H9 (cell line): ENCODE results near the gene RAI1. TPM values are rescaled to one million over a fixed set of nuclear protein-coding genes. Genes with fewer than 3 reads are reported as not detected.

Experiments
- DNase-seq: peaks from one replicate; pipeline ENCODE4 v3.0.0-alpha.2; 2017
- H2AFZ ChIP-seq: one replicate; pipeline ENCODE4 v1.6.1; 2013; ENCODE audit warnings: mild to moderate bottlenecking, low read length, control low read depth, moderate library complexity
- H2AK5ac ChIP-seq: 2 replicates; pipeline ENCODE4 v1.6.1; 2013; ENCODE audit warnings: low read length, control low read depth, mixed read lengths; ENCODE audit not compliant: insufficient read length
- H2BK120ac ChIP-seq: one replicate; pipeline ENCODE4 v1.6.1; 2013; ENCODE audit warnings: low read depth, mild to moderate bottlenecking, low read length, control low read depth, inconsistent platforms; ENCODE audit not compliant: poor library complexity, severe bottlenecking
- H2BK12ac ChIP-seq: 2 replicates; pipeline ENCODE4 v1.6.1; 2013; ENCODE audit warnings: low read length, control low read depth, mixed read lengths, low read depth; ENCODE audit not compliant: insufficient read length
- H2BK15ac ChIP-seq: 2 replicates; pipeline ENCODE4 v1.6.1; 2013; ENCODE audit warnings: low read depth, low read length, control low read depth
- H2BK20ac ChIP-seq: one replicate; pipeline ENCODE4 v1.6.1; 2013; ENCODE audit warnings: low read depth, mild to moderate bottlenecking, low read length, control low read depth, inconsistent platforms; ENCODE audit not compliant: poor library complexity, severe bottlenecking
- H2BK5ac ChIP-seq: 2 replicates; pipeline ENCODE4 v1.6.1; 2013; ENCODE audit warnings: low read length, control low read depth, mixed read lengths; ENCODE audit not compliant: insufficient read length
- H3K14ac ChIP-seq: 2 replicates; pipeline ENCODE4 v1.6.1; 2013; ENCODE audit warnings: low read length, control low read depth; ENCODE audit not compliant: insufficient read depth
- H3K18ac ChIP-seq: 2 replicates; pipeline ENCODE4 v1.6.1; 2013; ENCODE audit warnings: low read depth, mild to moderate bottlenecking, mixed read lengths, low read length, control low read depth; ENCODE audit not compliant: insufficient read length
- H3K23ac ChIP-seq: 2 replicates; pipeline ENCODE4 v1.6.1; 2013; ENCODE audit warnings: low read length, control low read depth, mixed read lengths, low read depth; ENCODE audit not compliant: insufficient read length
- H3K23me2 ChIP-seq: 2 replicates; pipeline ENCODE4 v1.6.1; 2013; ENCODE audit warnings: low read depth, mild to moderate bottlenecking, mixed read lengths, low read length, control low read depth; ENCODE audit not compliant: insufficient read length, poor library complexity, severe bottlenecking
- H3K27ac ChIP-seq: 2 replicates; pipeline ENCODE4 v1.5.1; 2013; ENCODE audit warnings: low read length, control low read depth, mixed read lengths, low read depth; ENCODE audit not compliant: insufficient read length
- H3K27me3 ChIP-seq: 2 replicates; pipeline ENCODE4 v1.6.1; 2013; ENCODE audit warnings: low read length, control low read depth, inconsistent platforms; ENCODE audit not compliant: insufficient read depth
- H3K4ac ChIP-seq: 2 replicates; pipeline ENCODE4 v1.6.1; 2013; ENCODE audit warnings: low read depth, mild to moderate bottlenecking, control low read depth, inconsistent platforms, low read length, moderate library complexity
- H3K4me1 ChIP-seq: 2 replicates; pipeline ENCODE4 v1.6.1; 2013; ENCODE audit warnings: low read length, control low read depth, inconsistent platforms; ENCODE audit not compliant: insufficient read depth
- H3K4me2 ChIP-seq: 2 replicates; pipeline ENCODE4 v1.6.1; 2013; ENCODE audit warnings: low read length, control low read depth, mixed read lengths; ENCODE audit not compliant: insufficient read length, insufficient read depth
- H3K56ac ChIP-seq: 2 replicates; pipeline ENCODE4 v1.6.1; 2013; ENCODE audit warnings: low read depth, mild to moderate bottlenecking, mixed read lengths, low read length, control low read depth; ENCODE audit not compliant: insufficient read length
- H3K79me1 ChIP-seq: 2 replicates; pipeline ENCODE4 v1.6.1; 2013; ENCODE audit warnings: low read depth, mild to moderate bottlenecking, moderate library complexity, low read length, control low read depth, inconsistent platforms; ENCODE audit not compliant: insufficient read depth, poor library complexity, severe bottlenecking
- H3K79me2 ChIP-seq: 2 replicates; pipeline ENCODE4 v1.6.1; 2013; ENCODE audit warnings: low read length, control low read depth, inconsistent platforms; ENCODE audit not compliant: insufficient read depth
- H3K9ac ChIP-seq: 2 replicates; pipeline ENCODE4 v1.6.1; 2013; ENCODE audit warnings: low read length, control low read depth, mixed read lengths; ENCODE audit not compliant: insufficient read length; ENCODE audit errors: extremely low read depth
- H3K9me3 ChIP-seq: one replicate; pipeline ENCODE4 v1.6.1; 2013; ENCODE audit warnings: low read depth, low read length, inconsistent platforms; ENCODE audit not compliant: control insufficient read depth
- H3T11ph ChIP-seq: one replicate; pipeline ENCODE4 v1.6.1; 2013; ENCODE audit warnings: mild to moderate bottlenecking, low read length, control low read depth, inconsistent platforms
- H4K20me1 ChIP-seq: one replicate; pipeline ENCODE4 v1.6.1; 2013; ENCODE audit not compliant: control insufficient read depth, insufficient read length, insufficient read depth
- H4K5ac ChIP-seq: 2 replicates; pipeline ENCODE4 v1.6.1; 2013; ENCODE audit warnings: low read depth, mild to moderate bottlenecking, mixed read lengths, low read length, control low read depth; ENCODE audit not compliant: insufficient read length
- H4K8ac ChIP-seq: replicated peaks from 2 replicates; pipeline ENCODE4 v1.6.1; 2013; ENCODE audit warnings: low read length, control low read depth, mixed read lengths, low read depth; ENCODE audit not compliant: insufficient read length
- H4K91ac ChIP-seq: 2 replicates; pipeline ENCODE4 v1.6.1; 2013; ENCODE audit warnings: low read depth, mild to moderate bottlenecking, moderate library complexity, mixed read lengths, low read length, control low read depth; ENCODE audit not compliant: insufficient read length
- H3K27ac Mint-ChIP-seq, 3 experiments: 2 replicates in 2 of 3; 3 replicates in 1 of 3; pipeline ENCODE4 v1.8.0; 2020 to 2021; ENCODE audit warnings: mixed read lengths in 3 of 3, mild to moderate bottlenecking in 1 of 3, moderate library complexity in 1 of 3
- H3K27me3 Mint-ChIP-seq: 2 replicates; pipeline ENCODE4 v1.8.0; 2021; ENCODE audit warnings: low read depth, mild to moderate bottlenecking, moderate library complexity, mixed read lengths
- H3K36me3 Mint-ChIP-seq, 3 experiments: 2 replicates in 2 of 3; 3 replicates in 1 of 3; pipeline ENCODE4 v1.8.0; 2020 to 2021; ENCODE audit warnings: low read depth in 3 of 3, mixed read lengths in 3 of 3; ENCODE audit not compliant: insufficient read depth in 1 of 3
- H3K4me1 Mint-ChIP-seq, 2 experiments: 2 replicates each; pipeline ENCODE4 v1.8.0; 2020; ENCODE audit warnings: mixed read lengths in 2 of 2
- H3K4me3 Mint-ChIP-seq, 2 experiments: 2 replicates in 1 of 2; 3 replicates in 1 of 2; pipeline ENCODE4 v1.8.0; 2020 to 2021; ENCODE audit warnings: mild to moderate bottlenecking in 2 of 2, mixed read lengths in 2 of 2, moderate library complexity in 1 of 2
- H3K9me3 Mint-ChIP-seq, 2 experiments: 2 replicates in 1 of 2; 3 replicates in 1 of 2; pipeline ENCODE4 v1.8.0; 2020; ENCODE audit warnings: mild to moderate bottlenecking in 2 of 2, mixed read lengths in 2 of 2, moderate library complexity in 1 of 2
- WGBS: extraction: QIAGEN DNeasy Blood & Tissue Kit; methylation state at CpG from one replicate; pipeline ENCODE4 v1.1.7; 2013; ENCODE audit warnings: missing lambda C conversion rate, low lambda C conversion rate, mixed read lengths; ENCODE audit not compliant: insufficient read length; ENCODE audit errors: extremely low coverage; 5-methylcytosine and 5-hydroxymethylcytosine counted together
- total RNA-seq: library from RNA; stranded (reverse); gene quantifications from 2 replicates; pipeline ENCODE4 v1.2.1, GENCODE V29; 2021
- TF ChIP-seq, protein P1 (sequence below): fragments of 200-600 bp; sonication (generic); conservative IDR thresholded peaks from 3 replicates; pipeline ENCODE4 v1.8.0; 2021; ENCODE audit warnings: antibody characterized with exemption, mild to moderate bottlenecking

RAI1 gene
- total RNA-seq, 1 experiment from 2014 or later = 1.5 TPM

GRCh38 chr17:17813055-17813724 lies 131.9 kb downstream of the RAI1 start:
- Histone ChIP-seq H2BK20ac (no peak overlapping the region), H4K5ac (no peak overlapping the region), H3K27me3 (peaks cover 8% of the 10 kb centered on the region; the same call in 1 of the 2 replicates), H4K8ac (no peak overlapping the region), H4K91ac (no peak overlapping the region), H2AK5ac (no peak overlapping the region), H3K23ac (no peak overlapping the region), H2BK15ac (no peak overlapping the region), H2BK5ac (no peak overlapping the region), H3T11ph (no peak overlapping the region), H3K79me2 (no peaks in the 10 kb centered on the region), H3K9me3 (no peaks in the 10 kb centered on the region), H3K4ac (no peak overlapping the region), H3K4me2 (no peak overlapping the region), H3K27ac (no peak overlapping the region), H3K79me1 (no peaks in the 10 kb centered on the region), H2AFZ (no peak overlapping the region), H2BK120ac (no peak overlapping the region), H3K14ac (no peak overlapping the region), H3K18ac (no peak overlapping the region), H4K20me1 (no peaks in the 10 kb centered on the region), H3K56ac (no peak overlapping the region), H3K9ac (no peak overlapping the region), H2BK12ac (no peak overlapping the region), H3K23me2 (peaks cover 6% of the 10 kb centered on the region), H3K4me1 (no peaks in the 10 kb centered on the region; the same call in 1 of the 2 replicates)
- no peak for DNase-seq
- no CpG with 5 or more reads among the region's 25 CpGs for WGBS
- Mint-ChIP-seq H3K4me1 (peaks cover 17 to 28% of the 10 kb centered on the region in 2 experiments), H3K27ac (no peak overlapping the region; a peak in 1 of 7 replicates), H3K36me3 (peaks cover 12 to 44% (median 35%) of the 10 kb centered on the region in 3 experiments), H3K9me3 (no peaks in the 10 kb centered on the region), H3K27me3 (peaks cover 12% of the 10 kb centered on the region), H3K4me3 (no peak overlapping the region)
- TF ChIP-seq, protein P1, sequence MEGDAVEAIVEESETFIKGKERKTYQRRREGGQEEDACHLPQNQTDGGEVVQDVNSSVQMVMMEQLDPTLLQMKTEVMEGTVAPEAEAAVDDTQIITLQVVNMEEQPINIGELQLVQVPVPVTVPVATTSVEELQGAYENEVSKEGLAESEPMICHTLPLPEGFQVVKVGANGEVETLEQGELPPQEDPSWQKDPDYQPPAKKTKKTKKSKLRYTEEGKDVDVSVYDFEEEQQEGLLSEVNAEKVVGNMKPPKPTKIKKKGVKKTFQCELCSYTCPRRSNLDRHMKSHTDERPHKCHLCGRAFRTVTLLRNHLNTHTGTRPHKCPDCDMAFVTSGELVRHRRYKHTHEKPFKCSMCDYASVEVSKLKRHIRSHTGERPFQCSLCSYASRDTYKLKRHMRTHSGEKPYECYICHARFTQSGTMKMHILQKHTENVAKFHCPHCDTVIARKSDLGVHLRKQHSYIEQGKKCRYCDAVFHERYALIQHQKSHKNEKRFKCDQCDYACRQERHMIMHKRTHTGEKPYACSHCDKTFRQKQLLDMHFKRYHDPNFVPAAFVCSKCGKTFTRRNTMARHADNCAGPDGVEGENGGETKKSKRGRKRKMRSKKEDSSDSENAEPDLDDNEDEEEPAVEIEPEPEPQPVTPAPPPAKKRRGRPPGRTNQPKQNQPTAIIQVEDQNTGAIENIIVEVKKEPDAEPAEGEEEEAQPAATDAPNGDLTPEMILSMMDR = no peak
